ENCODE data around the gene SPIB. TPM values are rescaled to one million over a fixed set of nuclear protein-coding genes. Genes with fewer than 3 reads are reported as not detected.

The SPIB gene
- total and polyA plus RNA-seq, 10 donors = 22.1 to 90.5 (median 41.3) TPM

DNA sequence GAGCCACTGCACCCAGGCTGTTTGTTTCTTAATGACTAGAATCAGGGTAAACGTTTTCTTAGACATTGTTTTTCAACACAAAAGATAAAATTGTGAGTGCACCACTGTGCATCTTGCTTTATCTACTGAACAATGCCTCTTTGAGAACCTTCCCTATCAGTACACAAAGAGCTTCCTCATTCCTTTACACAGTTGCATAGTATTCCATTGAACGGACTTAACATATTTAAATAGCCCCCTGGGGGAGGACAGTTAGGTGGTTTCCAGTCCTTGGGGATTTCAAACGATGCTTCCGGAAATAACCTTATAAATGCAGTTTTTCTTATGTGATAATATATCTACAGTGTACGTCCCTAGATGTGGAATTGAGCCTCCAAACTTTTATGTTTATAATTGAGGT, 26.0 kb upstream of the SPIB start:
- DNase-seq = no peak
- peaks cover 0 to 37% (median 0%) of the 10 kb centered on the region in 6 donors for H3K36me3 ChIP-seq
- no peak for TF ChIP-seq POLR2AphosphoS5 (IDR thresholded peaks at IDR 0.05)
- TF ChIP-seq POLR2A (IDR thresholded peaks at IDR 0.05) = no peak
- TF ChIP-seq, protein P1, sequence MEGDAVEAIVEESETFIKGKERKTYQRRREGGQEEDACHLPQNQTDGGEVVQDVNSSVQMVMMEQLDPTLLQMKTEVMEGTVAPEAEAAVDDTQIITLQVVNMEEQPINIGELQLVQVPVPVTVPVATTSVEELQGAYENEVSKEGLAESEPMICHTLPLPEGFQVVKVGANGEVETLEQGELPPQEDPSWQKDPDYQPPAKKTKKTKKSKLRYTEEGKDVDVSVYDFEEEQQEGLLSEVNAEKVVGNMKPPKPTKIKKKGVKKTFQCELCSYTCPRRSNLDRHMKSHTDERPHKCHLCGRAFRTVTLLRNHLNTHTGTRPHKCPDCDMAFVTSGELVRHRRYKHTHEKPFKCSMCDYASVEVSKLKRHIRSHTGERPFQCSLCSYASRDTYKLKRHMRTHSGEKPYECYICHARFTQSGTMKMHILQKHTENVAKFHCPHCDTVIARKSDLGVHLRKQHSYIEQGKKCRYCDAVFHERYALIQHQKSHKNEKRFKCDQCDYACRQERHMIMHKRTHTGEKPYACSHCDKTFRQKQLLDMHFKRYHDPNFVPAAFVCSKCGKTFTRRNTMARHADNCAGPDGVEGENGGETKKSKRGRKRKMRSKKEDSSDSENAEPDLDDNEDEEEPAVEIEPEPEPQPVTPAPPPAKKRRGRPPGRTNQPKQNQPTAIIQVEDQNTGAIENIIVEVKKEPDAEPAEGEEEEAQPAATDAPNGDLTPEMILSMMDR (IDR thresholded peaks at IDR 0.05 in 8 of 11, conservative IDR thresholded peaks at IDR 0.05 in 3 of 11) = no peak
- no peaks in the 10 kb centered on the region for H3K9me3 ChIP-seq
- no peak overlapping the region for H3K4me3 ChIP-seq
- 90 to 94% (median 94%) methylated on average over 5 of the region's 5 CpGs for whole genome bisulfite sequencing, 5 donors
- H3K27me3 ChIP-seq (replicated peaks in 1 of 7) = no peaks in the 10 kb centered on the region
- intact Hi-C loops (cut with DNase I; ENCODE audit: low total_unique reads) = no loop called here
- H3K27ac ChIP-seq = no peak overlapping the region
- peaks cover 0 to 4% (median 1%) of the 10 kb centered on the region in 6 donors for H3K4me1 ChIP-seq

DNA sequence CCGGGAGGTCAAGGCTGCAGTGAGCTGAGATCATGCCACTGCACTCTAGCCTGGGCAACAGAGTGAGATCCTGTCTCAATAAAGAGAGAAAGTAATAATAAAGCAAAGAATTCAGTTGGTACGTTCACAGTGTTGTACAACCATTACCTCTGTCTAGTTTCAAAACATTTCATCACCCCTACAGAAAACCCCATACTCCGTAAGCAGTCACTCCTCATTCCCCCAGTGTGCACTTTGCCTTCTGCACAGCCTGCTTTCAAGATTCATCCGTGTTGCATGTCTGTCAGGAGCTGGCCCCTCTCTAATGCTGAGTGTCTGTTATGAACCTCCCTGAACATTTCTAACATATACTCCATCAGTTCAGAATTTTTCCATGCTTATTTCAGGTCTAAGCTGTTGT, 25.1 kb upstream of the SPIB start:
- Histone ChIP-seq H3K9me3 (no peaks in the 10 kb centered on the region), H3K4me3 (no peak overlapping the region), H3K27ac (no peak overlapping the region), H3K36me3 (peaks cover 0 to 36% (median 0%) of the 10 kb centered on the region in 6 donors), H3K27me3 (replicated peaks in 1 of 7) (no peaks in the 10 kb centered on the region), H3K4me1 (no peaks in the 10 kb centered on the region)
- TF ChIP-seq POLR2AphosphoS5 (IDR thresholded peaks at IDR 0.05) (no peak), POLR2A (IDR thresholded peaks at IDR 0.05) (no peak)
- TF ChIP-seq, protein P1 (IDR thresholded peaks at IDR 0.05 in 8 of 11, conservative IDR thresholded peaks at IDR 0.05 in 3 of 11) = no peak
- 71 to 96% (median 85%) methylated on average over 4 of the region's 4 CpGs for WGBS, 5 donors
- intact Hi-C loops (cut with DNase I; ENCODE audit: low total_unique reads) = no loop called here
- DNase-seq = no peak

DNA sequence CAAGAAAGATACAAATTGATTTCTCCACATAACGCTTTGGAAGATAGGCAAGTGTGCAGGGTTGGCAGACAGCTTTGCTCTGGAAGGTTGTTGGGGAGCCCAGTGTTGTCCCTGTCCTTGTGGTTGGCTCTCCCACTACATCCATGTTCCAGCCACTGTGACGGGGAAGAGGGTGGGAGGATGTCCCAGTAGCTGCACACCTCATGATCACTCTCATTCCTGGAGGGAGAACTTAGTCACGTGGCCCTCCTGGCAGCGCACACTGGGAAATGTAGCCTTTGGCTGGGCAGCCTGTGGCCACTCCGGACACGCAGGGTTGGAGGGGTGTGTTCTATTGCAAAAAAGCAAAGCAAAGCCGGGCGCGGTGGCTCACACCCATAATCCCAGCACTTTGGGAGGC, 24.7 kb upstream of the SPIB start:
- H3K4me1 ChIP-seq = no peaks in the 10 kb centered on the region
- intact Hi-C loops (cut with DNase I; ENCODE audit: low total_unique reads) = no loop called here
- no peak overlapping the region for H3K4me3 ChIP-seq
- H3K9me3 ChIP-seq = no peaks in the 10 kb centered on the region
- DNase-seq = no peak
- TF ChIP-seq POLR2A (IDR thresholded peaks at IDR 0.05) (no peak), POLR2AphosphoS5 (IDR thresholded peaks at IDR 0.05) (no peak)
- TF ChIP-seq, protein P1 (IDR thresholded peaks at IDR 0.05 in 8 of 11, conservative IDR thresholded peaks at IDR 0.05 in 3 of 11) = no peak
- H3K27me3 ChIP-seq (replicated peaks in 1 of 7) = no peaks in the 10 kb centered on the region
- no peak overlapping the region for H3K27ac ChIP-seq
- WGBS, 5 donors = 94 to 99% (median 97%) methylated on average over 9 of the region's 9 CpGs
- H3K36me3 ChIP-seq = peaks cover 0 to 40% (median 2%) of the 10 kb centered on the region in 6 donors

DNA sequence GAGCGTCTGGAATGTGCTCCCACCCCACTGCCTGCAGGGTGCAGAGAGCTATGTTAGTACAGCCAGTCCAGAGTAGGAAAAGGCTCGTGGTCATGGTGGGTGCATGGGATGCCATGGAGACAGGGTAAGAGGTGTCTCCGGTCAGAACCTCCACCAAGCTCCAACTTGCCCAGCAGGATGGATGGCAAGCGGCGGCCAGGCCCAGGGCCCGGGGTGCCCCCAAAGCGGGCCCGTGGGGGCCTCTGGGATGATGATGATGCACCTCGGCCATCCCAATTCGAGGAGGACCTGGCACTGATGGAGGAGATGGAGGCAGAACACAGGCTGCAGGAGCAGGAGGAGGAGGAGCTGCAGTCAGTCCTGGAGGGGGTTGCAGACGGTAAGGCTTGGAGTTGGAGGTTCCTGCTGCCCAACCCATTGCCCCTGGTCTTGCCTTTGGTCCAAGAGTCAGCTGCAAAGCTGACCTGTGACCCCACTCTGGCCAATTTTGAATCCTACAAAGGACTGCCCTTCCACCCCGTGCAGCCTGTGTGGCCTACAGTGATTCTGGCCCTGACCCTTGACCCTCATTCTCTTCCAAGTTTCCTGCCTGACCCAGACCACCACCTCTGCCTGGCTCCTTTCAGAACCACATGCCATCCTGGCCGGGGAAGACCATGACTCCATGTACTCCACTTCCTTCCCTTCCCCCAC, 19.9 kb upstream of the SPIB start:
- H3K4me3 ChIP-seq = no peak overlapping the region
- 83 to 96% (median 91%) methylated on average over 13 of the region's 13 CpGs for WGBS, 5 donors
- H3K4me1 ChIP-seq = no peaks in the 10 kb centered on the region
- no peak overlapping the region for H3K27ac ChIP-seq
- DNase-seq = no peak
- no peaks in the 10 kb centered on the region for H3K27me3 ChIP-seq (replicated peaks in 1 of 7)
- peaks cover 0 to 45% (median 22%) of the 10 kb centered on the region in 6 donors for H3K36me3 ChIP-seq
- H3K9me3 ChIP-seq = no peaks in the 10 kb centered on the region
- TF ChIP-seq, protein P1 (IDR thresholded peaks at IDR 0.05 in 8 of 11, conservative IDR thresholded peaks at IDR 0.05 in 3 of 11) = no peak
- TF ChIP-seq POLR2AphosphoS5 (IDR thresholded peaks at IDR 0.05) = no peak
- TF ChIP-seq POLR2A (IDR thresholded peaks at IDR 0.05) = no peak
- intact Hi-C loops (cut with DNase I; ENCODE audit: low total_unique reads) = no loop called here
